ENCODE data around the gene PTH1R.

DNA sequence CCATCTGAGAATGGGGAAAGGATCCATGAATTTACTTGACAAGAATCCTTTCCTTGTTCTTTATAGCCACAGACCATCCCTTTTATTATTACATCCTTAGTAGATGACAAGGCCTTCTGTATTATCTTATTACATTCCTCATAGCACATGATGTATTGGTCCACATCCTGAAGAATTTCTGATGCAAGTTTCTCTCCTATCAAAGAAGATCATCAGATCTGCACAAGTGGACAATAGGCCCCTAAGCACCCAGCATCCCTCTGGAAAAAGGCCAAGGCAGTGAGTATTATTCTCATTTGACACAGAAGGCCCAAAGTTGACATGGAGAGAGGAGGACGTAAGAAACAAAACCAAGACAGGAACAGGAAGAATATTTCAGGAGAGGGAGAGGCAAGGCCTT, 45.7 kb upstream of the PTH1R start:
- no peak for TF ChIP-seq POLR2A (IDR thresholded peaks at IDR 0.05)
- TF ChIP-seq, protein P1, sequence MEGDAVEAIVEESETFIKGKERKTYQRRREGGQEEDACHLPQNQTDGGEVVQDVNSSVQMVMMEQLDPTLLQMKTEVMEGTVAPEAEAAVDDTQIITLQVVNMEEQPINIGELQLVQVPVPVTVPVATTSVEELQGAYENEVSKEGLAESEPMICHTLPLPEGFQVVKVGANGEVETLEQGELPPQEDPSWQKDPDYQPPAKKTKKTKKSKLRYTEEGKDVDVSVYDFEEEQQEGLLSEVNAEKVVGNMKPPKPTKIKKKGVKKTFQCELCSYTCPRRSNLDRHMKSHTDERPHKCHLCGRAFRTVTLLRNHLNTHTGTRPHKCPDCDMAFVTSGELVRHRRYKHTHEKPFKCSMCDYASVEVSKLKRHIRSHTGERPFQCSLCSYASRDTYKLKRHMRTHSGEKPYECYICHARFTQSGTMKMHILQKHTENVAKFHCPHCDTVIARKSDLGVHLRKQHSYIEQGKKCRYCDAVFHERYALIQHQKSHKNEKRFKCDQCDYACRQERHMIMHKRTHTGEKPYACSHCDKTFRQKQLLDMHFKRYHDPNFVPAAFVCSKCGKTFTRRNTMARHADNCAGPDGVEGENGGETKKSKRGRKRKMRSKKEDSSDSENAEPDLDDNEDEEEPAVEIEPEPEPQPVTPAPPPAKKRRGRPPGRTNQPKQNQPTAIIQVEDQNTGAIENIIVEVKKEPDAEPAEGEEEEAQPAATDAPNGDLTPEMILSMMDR (IDR thresholded peaks at IDR 0.05): no peak

Measured in gastroesophageal sphincter (tissue), 3 donors.